CD4-positive, alpha-beta T cell treated with Interferon alpha-2 for 1 hour (primary cell): Measurements from ENCODE around the gene SPATA31E1.

Experiments used
- DNase-seq, 2 donors: peaks; one replicate each; pipeline ENCODE4 v3.0.0-alpha.2; 2020 to 2022

SPATA31E1 gene

GRCh38 chr9:87863882-87864465, 18.7 kb upstream of the SPATA31E1 start:
- no peak for DNase-seq

DNA sequence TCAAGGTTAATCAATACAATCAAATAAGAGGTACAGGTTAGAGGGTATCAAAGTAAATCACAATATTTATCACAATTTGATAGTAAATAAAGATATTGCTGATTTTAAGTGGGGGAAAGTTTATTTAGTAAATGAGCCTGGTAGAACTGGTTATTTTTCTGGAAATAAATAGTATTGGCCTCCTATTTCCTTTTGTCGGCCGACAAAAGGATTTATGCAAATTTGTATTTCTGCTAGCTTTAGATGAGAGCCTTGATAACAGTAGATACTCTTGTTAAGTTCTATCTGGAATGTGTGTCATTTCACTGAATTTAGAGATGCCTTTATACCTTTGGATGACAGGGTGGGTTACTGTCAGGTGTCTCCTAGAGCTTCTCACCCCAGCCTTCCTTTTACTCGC, 17.8 kb upstream of the SPATA31E1 start:
- no peak for DNase-seq

DNA sequence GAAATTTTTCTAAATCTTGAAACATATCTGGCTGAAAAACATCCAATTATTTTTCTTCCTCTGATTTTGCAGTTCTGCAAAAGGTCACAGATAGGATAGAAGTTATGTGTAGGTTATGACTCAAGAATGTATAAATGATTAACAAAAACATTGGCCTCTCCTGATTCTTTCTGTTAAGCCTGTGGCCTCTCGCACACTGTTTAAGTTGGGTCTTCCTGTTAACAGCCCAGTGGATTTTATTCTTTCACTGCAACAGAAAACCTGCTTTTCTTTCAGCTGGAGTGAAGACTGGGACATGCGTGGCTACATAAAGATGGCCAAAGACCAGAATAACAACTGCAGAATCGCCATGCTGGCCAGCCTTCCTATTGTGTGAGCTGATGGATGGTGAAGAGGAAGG, 17.1 kb upstream of the SPATA31E1 start:
- DNase-seq: no peak

DNA sequence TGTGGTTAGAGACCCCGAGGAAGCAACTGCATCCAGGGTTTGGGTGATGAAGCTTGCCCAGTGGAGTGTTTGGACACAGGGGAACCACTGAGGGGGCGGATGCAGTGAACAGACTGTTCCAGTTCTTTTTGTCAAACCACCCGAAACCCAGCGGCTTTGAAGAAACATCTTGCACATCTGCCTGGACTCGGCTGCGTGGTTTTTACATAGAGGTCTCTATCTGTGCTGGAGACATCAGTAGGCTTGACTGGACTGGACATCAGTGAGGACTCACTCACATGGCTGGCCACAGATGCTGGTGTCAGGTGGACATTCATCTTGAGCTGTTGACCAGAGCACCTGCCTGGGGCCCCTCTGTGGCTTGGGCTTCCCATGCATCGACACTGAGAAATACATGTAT, 15.3 kb upstream of the SPATA31E1 start:
- DNase-seq: no peak

GRCh38 chr9:87868175-87868574, 14.5 kb upstream of the SPATA31E1 start:
- DNase-seq: no peak

DNA sequence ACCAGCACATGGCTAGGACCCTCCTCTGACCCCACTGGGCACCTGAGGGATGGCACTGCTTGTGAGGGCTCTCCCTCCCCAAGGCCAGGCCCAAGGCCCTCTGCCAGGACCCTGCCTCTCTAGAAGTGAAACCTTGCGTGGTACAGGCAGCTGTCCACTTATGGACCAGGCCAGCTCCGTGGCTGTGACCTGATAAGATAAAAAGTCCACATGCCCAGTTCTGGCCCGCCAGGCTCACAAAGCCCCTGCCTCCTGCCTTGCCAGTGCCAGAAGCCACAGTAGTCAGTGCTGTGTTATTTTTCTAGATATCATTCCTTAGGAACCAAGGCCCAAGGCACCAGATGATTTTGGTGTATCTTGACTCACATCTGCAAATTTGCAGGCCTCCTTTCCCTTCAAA, 14.0 kb upstream of the SPATA31E1 start:
- DNase-seq: no peak

DNA sequence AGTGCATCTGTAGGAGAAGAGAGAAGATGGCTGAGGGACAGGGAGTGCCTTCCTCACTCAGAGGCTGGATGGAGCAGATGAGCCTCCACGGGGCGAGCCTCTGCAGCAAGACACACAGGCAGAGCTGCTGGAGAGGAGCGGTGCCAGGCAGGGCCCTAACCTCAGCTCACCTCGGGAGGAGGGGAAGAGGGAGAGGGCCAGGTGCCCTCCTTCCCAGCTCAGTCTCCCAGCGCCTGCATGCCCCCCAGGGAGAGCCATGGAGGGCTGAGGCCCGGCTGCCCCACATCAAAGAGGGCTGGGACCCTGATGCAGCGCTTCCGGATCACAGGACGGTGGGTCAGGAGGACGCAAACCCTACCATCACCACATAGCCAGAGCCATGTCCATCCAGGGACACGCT, 13.6 kb upstream of the SPATA31E1 start:
- DNase-seq: no peak

DNA sequence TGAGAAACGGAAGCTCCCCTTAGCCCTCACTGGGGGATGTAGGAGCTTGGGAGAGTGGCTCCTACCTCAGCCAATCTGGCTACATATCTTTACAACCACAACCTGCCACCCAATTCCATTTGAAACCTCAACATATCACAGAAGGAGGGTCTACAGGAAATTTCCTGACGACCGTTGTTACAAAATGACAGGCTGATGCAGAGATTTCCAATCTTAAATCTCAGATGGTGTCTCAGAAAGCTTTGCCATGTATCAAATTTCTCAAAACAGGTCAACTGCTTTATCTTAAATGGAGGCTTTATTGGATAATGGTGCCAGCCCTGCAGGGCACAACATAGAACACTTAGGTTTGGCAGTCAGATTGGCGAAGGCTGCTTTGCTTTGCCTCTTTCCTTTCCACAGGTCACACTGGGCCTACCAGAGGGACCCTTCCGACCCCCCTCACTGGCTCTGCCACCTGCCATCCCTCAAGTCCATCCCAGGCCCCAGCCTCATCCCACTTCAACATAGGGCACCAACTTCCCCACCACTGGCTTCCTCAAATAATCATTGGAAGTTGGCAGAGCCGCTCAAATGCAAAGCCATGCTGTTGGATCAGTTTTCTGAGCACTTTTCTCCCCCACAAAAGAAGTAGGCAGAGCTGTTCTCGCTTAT, 11.1 kb upstream of the SPATA31E1 start:
- DNase-seq: no peak

- no peak for DNase-seq
These were observed 10.5 kb upstream of the SPATA31E1 start for GRCh38 chr9:87872079-87872624.

DNA sequence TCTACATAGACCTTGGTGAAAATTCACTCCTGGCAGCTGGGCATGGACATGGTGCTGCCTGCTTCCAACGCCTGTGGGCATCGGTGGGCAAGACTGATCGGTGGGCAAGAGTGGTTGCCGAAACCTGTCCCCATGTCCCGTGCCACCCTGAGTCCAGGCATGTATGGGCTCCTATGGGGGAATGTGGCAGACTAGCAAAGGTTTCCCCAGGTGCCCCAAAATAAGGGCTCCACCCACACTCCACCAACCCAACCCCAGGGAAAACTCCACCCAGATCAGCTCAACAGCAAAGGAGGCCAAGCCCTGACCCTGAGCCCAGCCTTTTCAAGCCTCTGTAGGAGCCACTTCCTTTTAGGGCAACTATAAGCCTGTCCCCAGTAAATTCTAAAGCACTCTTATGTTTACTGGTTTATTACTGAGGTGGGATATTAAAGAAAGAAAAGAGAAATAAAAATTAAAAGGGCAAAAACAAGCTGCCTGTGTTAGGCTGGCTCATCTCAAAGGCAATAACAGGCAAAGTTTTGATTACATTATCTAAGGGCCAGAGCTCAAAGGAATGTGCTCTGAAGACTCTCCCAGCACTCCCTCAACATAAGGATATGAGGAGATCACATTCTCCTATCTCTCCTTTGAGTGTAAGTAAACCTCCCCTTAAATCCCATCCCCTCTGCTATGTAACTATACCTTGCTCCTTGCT, 8.9 kb upstream of the SPATA31E1 start:
- DNase-seq: no peak

GRCh38 chr9:87874304-87874623, 8.4 kb upstream of the SPATA31E1 start:
- no peak for DNase-seq

GRCh38 chr9:87875060-87875459, 7.6 kb upstream of the SPATA31E1 start:
- DNase-seq: no peak

- no peak for DNase-seq
These were observed 6.7 kb upstream of the SPATA31E1 start for GRCh38 chr9:87875831-87876545.

DNA sequence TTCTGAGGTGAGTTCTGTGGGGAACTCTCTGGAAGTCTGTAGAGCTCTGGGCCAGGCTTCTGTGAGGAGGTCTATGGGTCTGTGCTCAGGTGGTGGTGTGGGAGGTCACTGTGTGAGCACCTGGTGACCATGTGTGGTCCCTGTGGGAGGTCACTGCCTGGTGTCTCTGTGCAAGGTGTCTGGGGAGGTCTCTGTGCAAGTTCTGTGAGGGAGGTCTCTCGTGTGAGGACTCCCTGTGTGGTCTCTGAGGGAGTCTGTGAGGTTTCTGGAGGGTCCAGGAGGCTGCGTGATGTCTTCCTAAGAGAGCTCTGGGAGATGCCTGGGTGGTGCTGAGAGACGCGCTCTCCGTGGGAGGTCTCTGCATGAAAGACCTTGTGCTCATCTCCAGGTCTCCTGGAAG, 6.0 kb upstream of the SPATA31E1 start:
- DNase-seq: no peak

DNA sequence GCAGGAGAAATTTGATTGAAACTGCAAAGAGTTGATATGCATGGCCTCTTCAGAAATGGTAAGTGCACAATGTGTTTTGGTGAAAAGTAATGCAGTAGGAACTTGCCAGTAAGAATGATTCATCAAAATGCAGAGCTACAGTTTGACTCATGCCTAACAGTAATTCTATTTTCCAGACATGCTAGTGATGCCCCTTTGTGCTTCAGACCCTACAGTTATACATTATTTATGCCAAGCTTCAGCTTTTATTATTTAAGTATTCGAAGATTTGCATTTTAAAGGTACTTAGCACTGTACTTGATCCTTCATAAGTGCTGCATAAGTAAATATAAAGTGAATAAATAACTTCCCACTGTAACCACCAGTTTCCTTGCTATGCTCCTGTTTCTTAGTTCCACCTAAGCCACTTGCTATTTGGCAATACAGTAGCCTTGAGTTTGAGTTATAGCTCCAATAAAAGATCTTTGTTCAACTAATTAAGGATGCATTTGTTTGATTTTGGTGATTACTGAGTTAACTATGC, 3.6 kb upstream of the SPATA31E1 start:
- DNase-seq: no peak

GRCh38 chr9:87880116-87880515, 2.6 kb upstream of the SPATA31E1 start:
- no peak for DNase-seq

DNA sequence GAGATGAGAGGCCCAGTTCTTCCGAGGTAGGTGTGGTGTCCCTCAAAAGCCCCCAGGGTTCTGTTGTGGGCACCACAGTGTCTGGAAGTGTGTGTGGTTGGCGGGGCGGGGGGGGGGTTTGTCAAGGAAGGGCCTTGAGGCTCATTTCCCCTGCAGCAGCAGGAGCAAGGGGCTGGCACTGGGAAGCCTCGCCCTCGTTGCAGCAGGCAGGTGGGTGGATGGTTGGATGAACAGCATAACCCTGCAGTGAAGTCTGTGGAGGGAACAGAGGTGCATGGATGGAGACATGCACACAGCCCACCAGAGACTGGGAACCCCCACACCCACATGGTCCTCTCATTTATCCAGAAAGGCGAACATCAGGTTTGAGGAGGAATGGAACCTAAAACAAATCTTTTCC, 2.0 kb upstream of the SPATA31E1 start:
- no peak for DNase-seq

- no peak for DNase-seq
These were observed 597 bp downstream of the SPATA31E1 start for GRCh38 chr9:87883274-87883673.

DNA sequence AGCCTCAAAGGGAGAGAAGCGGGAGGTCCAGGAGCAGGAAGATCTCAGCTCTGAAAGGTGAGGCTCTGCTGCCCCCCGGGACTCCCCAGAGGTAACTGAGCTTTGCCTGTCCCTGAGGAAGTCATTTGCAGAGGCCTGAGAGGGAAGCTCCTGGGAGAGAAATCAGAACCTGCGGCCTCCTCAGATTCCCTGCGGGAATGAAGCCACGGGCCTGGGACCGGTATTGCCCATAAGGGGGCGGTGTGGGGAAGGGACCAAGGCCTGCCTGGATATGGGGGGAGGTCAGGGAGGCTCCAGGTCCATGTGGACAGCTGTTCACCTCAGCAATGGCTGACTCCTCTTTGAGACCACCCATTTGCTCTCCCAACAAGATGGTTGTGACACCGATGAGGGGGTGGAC, 1.3 kb downstream of the SPATA31E1 start:
- DNase-seq: no peak

DNA sequence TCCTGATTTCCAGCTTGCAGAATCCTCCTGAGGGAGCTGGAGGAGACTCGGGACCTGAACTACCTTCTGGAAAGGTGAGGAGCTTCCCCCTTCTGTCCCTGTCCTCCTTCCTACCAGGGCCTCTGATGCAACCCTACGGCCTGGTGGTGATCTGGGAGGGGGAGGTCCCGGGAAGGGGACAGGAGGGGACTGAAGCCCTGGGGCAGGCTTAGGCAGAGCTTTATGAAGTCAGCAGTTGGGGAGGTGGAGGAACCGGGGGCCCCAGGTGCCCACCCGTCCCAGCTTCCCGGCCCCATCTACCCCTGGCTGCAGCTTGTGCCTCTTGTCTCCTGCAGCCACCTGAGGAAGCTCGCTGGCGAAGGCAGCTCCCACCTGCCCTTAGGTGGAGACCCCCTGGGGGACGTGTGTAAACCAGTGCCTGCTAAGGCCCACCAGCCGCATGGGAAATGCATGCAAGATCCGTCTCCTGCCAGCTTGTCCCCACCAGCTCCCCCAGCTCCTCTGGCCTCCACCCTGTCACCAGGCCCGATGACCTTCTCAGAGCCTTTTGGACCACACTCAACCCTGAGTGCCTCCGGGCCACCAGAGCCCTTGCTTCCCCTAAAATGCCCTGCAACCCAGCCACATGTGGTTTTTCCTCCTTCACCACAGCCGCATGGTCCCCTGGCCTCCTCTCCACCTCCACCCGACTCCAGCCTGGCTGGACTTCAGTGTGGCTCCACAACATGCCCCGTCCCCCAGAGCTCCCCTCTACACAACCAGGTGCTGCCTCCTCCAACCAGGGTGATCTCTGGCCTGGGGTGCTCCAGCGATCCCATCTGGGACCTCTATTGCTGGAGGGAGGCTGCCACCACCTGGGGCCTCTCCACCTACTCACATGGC, 2.1 kb downstream of the SPATA31E1 start:
- no peak for DNase-seq

GRCh38 chr9:87885484-87886189, 3.0 kb downstream of the SPATA31E1 start:
- DNase-seq: no peak
